Neural progenitor cell (in vitro differentiated cells): ENCODE measurements around the gene RCVRN. TPM values are rescaled to one million over a fixed set of nuclear protein-coding genes. Genes with fewer than 3 reads are reported as not detected.

Experiments
- DNase-seq: peaks from one replicate; pipeline ENCODE4 v3.0.0-alpha.2; 2016; ENCODE audit warnings: low spot score
- H2AFZ ChIP-seq: fragments of 200-600 bp; sonication (generic); replicated peaks from 2 replicates; pipeline ENCODE4 v1.6.1; 2016; ENCODE audit warnings: antibody characterized with exemption
- H3F3A ChIP-seq: fragments of 200-600 bp; sonication (generic); 2 replicates; pipeline ENCODE4 v1.6.1; 2016; ENCODE audit warnings: antibody characterized with exemption, low read depth
- H3K27ac ChIP-seq: fragments of 200-600 bp; sonication (generic); 2 replicates; pipeline ENCODE4 v1.5.1; 2016; ENCODE audit warnings: mild to moderate bottlenecking
- H3K27me3 ChIP-seq: fragments of 200-600 bp; sonication (generic); 2 replicates; pipeline ENCODE4 v1.6.1; 2016; ENCODE audit warnings: mild to moderate bottlenecking, moderate library complexity
- H3K36me3 ChIP-seq: fragments of 200-600 bp; sonication (generic); 2 replicates; pipeline ENCODE4 v1.5.1; 2016
- H3K4me1 ChIP-seq: fragments of 200-600 bp; sonication (generic); 2 replicates; pipeline ENCODE4 v1.6.1; 2016; ENCODE audit warnings: mixed run types
- H3K4me2 ChIP-seq: fragments of 200-600 bp; sonication (generic); 2 replicates; pipeline ENCODE4 v1.6.1; 2016
- H3K4me3 ChIP-seq: fragments of 200-600 bp; sonication (generic); 2 replicates; pipeline ENCODE4 v1.5.1; 2016
- H3K79me2 ChIP-seq: fragments of 200-600 bp; sonication (generic); 2 replicates; pipeline ENCODE4 v1.6.1; 2016; ENCODE audit warnings: low read depth
- H3K9ac ChIP-seq: fragments of 200-600 bp; sonication (generic); 2 replicates; pipeline ENCODE4 v1.6.1; 2016
- H3K9me3 ChIP-seq: fragments of 200-600 bp; sonication (generic); 2 replicates; pipeline ENCODE4 v1.5.1; 2016; ENCODE audit warnings: low read depth
- H4K20me1 ChIP-seq: fragments of 200-600 bp; sonication (generic); 2 replicates; pipeline ENCODE4 v1.6.1; 2016; ENCODE audit warnings: low read depth
- H3K27ac Mint-ChIP-seq: 3 replicates; pipeline ENCODE4 v1.8.0; 2021; ENCODE audit warnings: mixed read lengths
- H3K27me3 Mint-ChIP-seq: 2 replicates; pipeline ENCODE4 v1.8.0; 2022; ENCODE audit warnings: low read depth, mild to moderate bottlenecking, inconsistent platforms, moderate library complexity, mixed read lengths; ENCODE audit not compliant: insufficient read depth
- H3K36me3 Mint-ChIP-seq: 3 replicates; pipeline ENCODE4 v1.8.0; 2021; ENCODE audit warnings: mixed read lengths
- H3K4me1 Mint-ChIP-seq: 3 replicates; pipeline ENCODE4 v1.8.0; 2021; ENCODE audit warnings: mixed read lengths
- H3K4me3 Mint-ChIP-seq: 3 replicates; pipeline ENCODE4 v1.8.0; 2021; ENCODE audit warnings: mild to moderate bottlenecking, moderate library complexity, mixed read lengths
- H3K9me3 Mint-ChIP-seq: 3 replicates; pipeline ENCODE4 v1.8.0; 2020; ENCODE audit warnings: mixed read lengths
- EZH2 ChIP-seq: fragments of 200-600 bp; sonication (generic); IDR thresholded peaks from 2 replicates; pipeline ENCODE4 v1.6.1; 2017; ENCODE audit warnings: antibody characterized with exemption, mild to moderate bottlenecking, moderate library complexity
- EZH2phosphoT487 ChIP-seq: fragments of 200-600 bp; sonication (generic); IDR thresholded peaks from 2 replicates; pipeline ENCODE4 v1.6.1; 2017; ENCODE audit warnings: antibody characterized with exemption
- total RNA-seq: library from RNA; depleted of rRNA; stranded (reverse); fragments of >200 nt; gene quantifications from 2 replicates; pipeline ENCODE4 v1.2.3, GENCODE V29; 2015; ENCODE audit warnings: low replicate concordance
- TF ChIP-seq, protein P1 (sequence below): fragments of 200-600 bp; sonication (generic); IDR thresholded peaks from 2 replicates; pipeline ENCODE4 v1.5.1; 2017; ENCODE audit warnings: antibody characterized with exemption, mild to moderate bottlenecking

The RCVRN gene
- total RNA-seq, 1 donor from 2014 or later = not detected

DNA sequence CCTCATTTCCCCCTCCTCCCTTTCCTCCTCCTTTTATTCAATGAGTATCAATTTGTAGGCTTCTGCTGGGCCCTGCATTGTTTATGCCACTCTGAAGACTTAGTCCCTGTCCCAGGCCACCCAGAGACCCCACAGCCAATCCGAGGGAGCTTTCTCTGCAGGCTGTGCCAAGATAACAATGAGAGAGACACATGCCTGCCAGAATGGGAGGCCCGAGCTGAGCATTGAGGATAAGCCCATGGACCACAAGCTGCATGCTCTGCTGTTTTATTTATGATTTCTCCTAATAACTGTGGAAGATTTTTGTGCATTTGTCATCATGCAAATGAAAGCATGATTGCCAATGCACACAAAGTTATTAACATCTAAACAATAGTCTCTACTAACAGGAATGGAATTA lies 3.0 kb downstream of the RCVRN start:
- no peak for TF ChIP-seq EZH2phosphoT487
- no peak overlapping the region for H2AFZ ChIP-seq
- peaks cover 8% of the 10 kb centered on the region for H3K27me3 Mint-ChIP-seq
- no peak overlapping the region for H3K4me3 Mint-ChIP-seq
- H3K9me3 ChIP-seq = no peaks in the 10 kb centered on the region
- no peaks in the 10 kb centered on the region for H4K20me1 ChIP-seq
- no peak overlapping the region for H3K27ac ChIP-seq
- no peaks in the 10 kb centered on the region for H3K36me3 ChIP-seq
- H3F3A ChIP-seq = no peaks in the 10 kb centered on the region
- no peaks in the 10 kb centered on the region for H3K79me2 ChIP-seq
- H3K27ac Mint-ChIP-seq = no peak overlapping the region
- peak; percentile 71 for DNase-seq
- no peak overlapping the region for H3K4me3 ChIP-seq
- no peaks in the 10 kb centered on the region for H3K36me3 Mint-ChIP-seq
- no peak overlapping the region for H3K9ac ChIP-seq
- peaks cover 51% of the 10 kb centered on the region for H3K4me1 Mint-ChIP-seq
- H3K27me3 ChIP-seq = no peaks in the 10 kb centered on the region
- H3K4me1 ChIP-seq = peaks cover 30% of the 10 kb centered on the region
- H3K9me3 Mint-ChIP-seq = peaks cover 7% of the 10 kb centered on the region
- H3K4me2 ChIP-seq = no peak overlapping the region

DNA sequence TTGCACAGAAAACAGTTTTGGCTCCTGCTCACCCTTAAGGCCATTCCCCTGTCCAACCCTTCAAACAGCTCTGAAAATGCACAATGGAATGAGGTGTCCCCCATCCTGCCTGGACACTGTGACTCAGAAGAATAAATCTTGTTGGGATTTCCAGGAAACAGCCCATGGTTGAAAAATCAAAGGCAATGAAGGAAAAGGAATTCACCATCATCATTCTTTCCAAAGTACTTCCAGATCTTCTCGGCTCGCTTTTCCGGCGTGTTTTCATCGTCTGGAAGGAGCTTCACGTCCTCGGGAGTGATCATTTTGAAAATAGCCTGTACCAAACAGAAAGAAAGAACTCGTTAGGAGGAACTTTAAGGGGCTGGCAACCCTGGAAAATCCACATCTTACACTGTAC lies 4.3 kb downstream of the RCVRN start:
- no peaks in the 10 kb centered on the region for H3K36me3 ChIP-seq
- DNase-seq = no peak
- Mint-ChIP-seq H3K36me3 (no peaks in the 10 kb centered on the region), H3K27ac (no peak overlapping the region), H3K4me1 (peaks cover 57% of the 10 kb centered on the region), H3K9me3 (peaks cover 7% of the 10 kb centered on the region), H3K27me3 (peaks cover 10% of the 10 kb centered on the region), H3K4me3 (no peak overlapping the region)
- no peak overlapping the region for H3K4me2 ChIP-seq
- H3K27ac ChIP-seq = no peak overlapping the region
- H3F3A ChIP-seq = no peaks in the 10 kb centered on the region
- TF ChIP-seq, protein P1, sequence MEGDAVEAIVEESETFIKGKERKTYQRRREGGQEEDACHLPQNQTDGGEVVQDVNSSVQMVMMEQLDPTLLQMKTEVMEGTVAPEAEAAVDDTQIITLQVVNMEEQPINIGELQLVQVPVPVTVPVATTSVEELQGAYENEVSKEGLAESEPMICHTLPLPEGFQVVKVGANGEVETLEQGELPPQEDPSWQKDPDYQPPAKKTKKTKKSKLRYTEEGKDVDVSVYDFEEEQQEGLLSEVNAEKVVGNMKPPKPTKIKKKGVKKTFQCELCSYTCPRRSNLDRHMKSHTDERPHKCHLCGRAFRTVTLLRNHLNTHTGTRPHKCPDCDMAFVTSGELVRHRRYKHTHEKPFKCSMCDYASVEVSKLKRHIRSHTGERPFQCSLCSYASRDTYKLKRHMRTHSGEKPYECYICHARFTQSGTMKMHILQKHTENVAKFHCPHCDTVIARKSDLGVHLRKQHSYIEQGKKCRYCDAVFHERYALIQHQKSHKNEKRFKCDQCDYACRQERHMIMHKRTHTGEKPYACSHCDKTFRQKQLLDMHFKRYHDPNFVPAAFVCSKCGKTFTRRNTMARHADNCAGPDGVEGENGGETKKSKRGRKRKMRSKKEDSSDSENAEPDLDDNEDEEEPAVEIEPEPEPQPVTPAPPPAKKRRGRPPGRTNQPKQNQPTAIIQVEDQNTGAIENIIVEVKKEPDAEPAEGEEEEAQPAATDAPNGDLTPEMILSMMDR = no peak
- TF ChIP-seq EZH2phosphoT487 = no peak
- no peak for TF ChIP-seq EZH2
- H3K79me2 ChIP-seq = no peaks in the 10 kb centered on the region
- no peaks in the 10 kb centered on the region for H4K20me1 ChIP-seq
- no peak overlapping the region for H3K9ac ChIP-seq
- no peaks in the 10 kb centered on the region for H3K27me3 ChIP-seq
- H2AFZ ChIP-seq = no peak overlapping the region
- peaks cover 34% of the 10 kb centered on the region for H3K4me1 ChIP-seq
- H3K4me3 ChIP-seq = no peak overlapping the region
- no peaks in the 10 kb centered on the region for H3K9me3 ChIP-seq

DNA sequence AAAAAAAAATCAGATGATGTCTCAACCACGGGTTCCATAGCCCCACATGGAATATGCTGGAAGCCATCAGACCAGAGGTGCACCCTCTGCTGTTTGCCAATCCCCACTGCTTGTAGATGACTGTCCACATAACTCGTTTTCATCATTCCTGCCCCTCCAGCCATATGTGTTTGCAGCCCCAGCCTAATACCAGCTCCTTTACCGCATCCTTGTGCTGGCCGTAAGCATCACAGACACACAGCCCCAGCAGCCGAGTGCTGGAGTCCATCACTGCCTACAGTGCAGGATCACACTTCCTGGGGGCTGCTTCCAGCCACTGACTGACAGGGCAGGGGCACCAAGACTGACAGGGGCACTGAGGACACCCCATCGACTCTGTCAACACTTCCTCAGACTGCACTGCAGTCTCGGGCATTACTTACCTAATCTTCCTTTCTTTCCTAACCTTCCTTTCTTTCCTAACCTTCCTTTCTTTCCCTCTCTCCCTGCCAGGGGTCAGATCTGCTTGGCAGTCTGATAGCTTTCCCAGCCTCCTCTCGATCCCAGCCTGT lies 5.0 kb downstream of the RCVRN start:
- H3K27ac Mint-ChIP-seq = no peak overlapping the region
- H3K36me3 Mint-ChIP-seq = no peaks in the 10 kb centered on the region
- Histone ChIP-seq H3K27me3 (peaks cover 3% of the 10 kb centered on the region), H3K4me1 (peaks cover 34% of the 10 kb centered on the region), H3K36me3 (no peaks in the 10 kb centered on the region), H3K4me3 (no peak overlapping the region), H3K9ac (no peak overlapping the region), H3K79me2 (no peaks in the 10 kb centered on the region), H2AFZ (no peak overlapping the region), H3K9me3 (no peaks in the 10 kb centered on the region), H3K27ac (no peak overlapping the region), H4K20me1 (no peaks in the 10 kb centered on the region), H3K4me2 (no peak overlapping the region), H3F3A (no peaks in the 10 kb centered on the region)
- no peak for TF ChIP-seq EZH2
- TF ChIP-seq, protein P1 = no peak
- TF ChIP-seq EZH2phosphoT487 = no peak
- H3K9me3 Mint-ChIP-seq = peaks cover 7% of the 10 kb centered on the region
- H3K4me3 Mint-ChIP-seq = no peak overlapping the region
- H3K4me1 Mint-ChIP-seq = peaks cover 57% of the 10 kb centered on the region
- DNase-seq = no peak
- H3K27me3 Mint-ChIP-seq = peaks cover 11% of the 10 kb centered on the region

DNA sequence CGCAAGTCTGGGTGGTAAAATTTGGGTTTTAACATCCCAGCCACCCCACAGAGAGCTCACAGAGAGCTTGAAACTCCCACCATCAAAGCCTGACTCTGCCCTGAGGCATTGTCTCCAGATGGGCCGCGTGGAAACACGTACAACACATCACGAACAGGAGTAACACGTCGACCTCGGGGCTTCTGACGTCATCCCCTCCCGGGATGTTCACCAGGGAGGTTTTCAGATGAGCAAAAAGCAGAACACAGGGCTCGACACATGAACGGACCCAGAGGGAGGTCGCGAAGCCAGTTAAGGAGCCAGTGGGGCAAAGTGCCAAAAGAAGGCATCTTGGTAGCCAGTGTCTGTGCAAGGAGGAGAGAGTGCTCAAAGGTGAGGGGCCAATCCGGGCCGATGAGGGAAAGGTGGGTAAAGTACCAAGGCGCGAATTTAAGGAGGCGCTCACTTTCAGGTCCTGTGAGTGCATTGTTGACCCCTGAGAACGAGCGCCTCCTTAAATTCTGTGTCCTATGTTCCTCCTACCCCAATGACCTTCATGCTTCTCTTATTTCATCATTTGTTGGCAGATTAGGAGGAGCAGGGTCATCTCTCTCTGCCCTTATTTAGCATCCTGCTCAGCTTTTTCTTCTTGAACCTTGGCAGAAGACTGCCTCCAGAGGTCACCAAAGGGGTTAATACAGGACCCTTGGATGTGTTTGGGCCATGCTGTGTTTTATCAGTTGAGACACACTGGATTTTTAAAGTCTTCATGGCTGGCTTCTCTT lies 5.6 kb downstream of the RCVRN start:
- H3K4me1 Mint-ChIP-seq = peaks cover 57% of the 10 kb centered on the region
- TF ChIP-seq, protein P1 = no peak
- TF ChIP-seq EZH2 (no peak), EZH2phosphoT487 (no peak)
- no peaks in the 10 kb centered on the region for H3F3A ChIP-seq
- H3K4me2 ChIP-seq = no peak overlapping the region
- no peaks in the 10 kb centered on the region for H4K20me1 ChIP-seq
- peaks cover 3% of the 10 kb centered on the region for H3K27me3 ChIP-seq
- no peak overlapping the region for H3K4me3 Mint-ChIP-seq
- H2AFZ ChIP-seq = no peak overlapping the region
- peaks cover 34% of the 10 kb centered on the region for H3K4me1 ChIP-seq
- no peaks in the 10 kb centered on the region for H3K36me3 Mint-ChIP-seq
- no peak for DNase-seq
- H3K27me3 Mint-ChIP-seq = peaks cover 13% of the 10 kb centered on the region
- H3K4me3 ChIP-seq = no peak overlapping the region
- H3K27ac Mint-ChIP-seq = peak overlapping the region; percentile 68
- H3K79me2 ChIP-seq = no peaks in the 10 kb centered on the region
- H3K9me3 ChIP-seq = no peaks in the 10 kb centered on the region
- H3K9me3 Mint-ChIP-seq = peaks cover 6% of the 10 kb centered on the region
- no peak overlapping the region for H3K27ac ChIP-seq
- H3K36me3 ChIP-seq = no peaks in the 10 kb centered on the region
- no peak overlapping the region for H3K9ac ChIP-seq
